ENCODE results near the gene ACOX3.

- TF ChIP-seq POLR2A (IDR thresholded peaks at IDR 0.05) (no peak), CTCF (IDR thresholded peaks at IDR 0.05) (no peak)
Observed at GRCh38 chr4:8359193-8359592, 81.3 kb downstream of the ACOX3 start.
